ENCODE results near the gene ATPAF1.

DNA sequence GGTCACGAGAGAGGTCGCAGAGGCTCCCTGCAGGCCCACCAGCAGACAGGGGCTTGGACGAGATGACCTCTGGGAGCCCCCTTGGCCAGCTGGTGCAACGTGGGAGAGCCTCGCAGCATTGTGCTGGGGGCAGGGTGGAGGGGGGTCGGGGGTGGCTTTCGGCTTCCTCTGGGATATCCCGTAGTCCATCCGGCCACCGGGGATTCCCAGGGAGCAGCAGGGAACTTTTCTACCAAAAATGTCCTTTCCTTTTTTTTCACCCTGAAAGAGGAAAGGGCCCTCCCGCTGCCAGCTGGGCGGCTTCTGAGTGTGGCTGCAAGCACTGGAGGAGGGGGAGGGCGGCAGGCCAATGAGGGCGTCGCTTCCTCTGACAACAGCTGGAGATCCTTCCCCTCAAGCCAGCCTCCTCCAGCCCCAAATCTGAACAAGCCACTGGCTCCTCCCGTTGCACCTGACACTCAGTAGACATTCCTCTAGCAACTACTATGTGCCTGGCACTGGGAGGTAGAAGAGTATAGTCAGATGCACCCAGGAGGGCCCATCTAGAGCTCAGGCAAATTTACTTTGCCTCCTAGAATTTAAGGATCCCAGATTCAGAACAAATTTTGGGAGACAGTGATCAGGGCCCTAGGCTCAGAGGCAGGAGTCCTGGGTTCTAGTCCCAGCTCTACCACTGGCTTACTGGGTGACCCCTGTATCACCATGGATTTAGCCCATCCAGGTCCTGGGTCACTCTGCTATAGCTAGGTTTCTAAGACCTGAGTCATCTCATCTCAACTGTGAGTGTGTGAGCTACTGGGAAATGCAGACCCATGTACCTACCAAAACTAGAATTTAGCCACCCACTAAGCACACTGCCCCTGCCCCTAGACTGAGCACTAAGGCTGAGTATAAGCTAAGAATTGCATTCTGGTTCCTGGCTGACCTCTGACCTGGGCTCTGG, 54.2 kb downstream of the ATPAF1 start:
- TF ChIP-seq, protein P1, sequence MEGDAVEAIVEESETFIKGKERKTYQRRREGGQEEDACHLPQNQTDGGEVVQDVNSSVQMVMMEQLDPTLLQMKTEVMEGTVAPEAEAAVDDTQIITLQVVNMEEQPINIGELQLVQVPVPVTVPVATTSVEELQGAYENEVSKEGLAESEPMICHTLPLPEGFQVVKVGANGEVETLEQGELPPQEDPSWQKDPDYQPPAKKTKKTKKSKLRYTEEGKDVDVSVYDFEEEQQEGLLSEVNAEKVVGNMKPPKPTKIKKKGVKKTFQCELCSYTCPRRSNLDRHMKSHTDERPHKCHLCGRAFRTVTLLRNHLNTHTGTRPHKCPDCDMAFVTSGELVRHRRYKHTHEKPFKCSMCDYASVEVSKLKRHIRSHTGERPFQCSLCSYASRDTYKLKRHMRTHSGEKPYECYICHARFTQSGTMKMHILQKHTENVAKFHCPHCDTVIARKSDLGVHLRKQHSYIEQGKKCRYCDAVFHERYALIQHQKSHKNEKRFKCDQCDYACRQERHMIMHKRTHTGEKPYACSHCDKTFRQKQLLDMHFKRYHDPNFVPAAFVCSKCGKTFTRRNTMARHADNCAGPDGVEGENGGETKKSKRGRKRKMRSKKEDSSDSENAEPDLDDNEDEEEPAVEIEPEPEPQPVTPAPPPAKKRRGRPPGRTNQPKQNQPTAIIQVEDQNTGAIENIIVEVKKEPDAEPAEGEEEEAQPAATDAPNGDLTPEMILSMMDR (conservative IDR thresholded peaks at IDR 0.05; ENCODE audit: low read length) = no peak
- TF ChIP-seq EZH2phosphoT487 (IDR thresholded peaks at IDR 0.05; ENCODE audit: borderline replicate concordance) = no peak
